Hematopoietic multipotent progenitor cell treated with erythropoietin and hydrocortisone succinate and interleukin-3 and kit ligand, for 17 days (in vitro differentiated cells): ENCODE results near the gene CLCN7.

Source experiments
- DNase-seq: peaks from one replicate; pipeline ENCODE4 v3.0.0-alpha.2; 2015; ENCODE audit warnings: low spot score

CLCN7 gene

GRCh38 chr16:1401758-1402154, 73.1 kb downstream of the CLCN7 start:
- no peak for DNase-seq

GRCh38 chr16:1401061-1401757, 73.6 kb downstream of the CLCN7 start:
- DNase-seq, result no peak

GRCh38 chr16:1398826-1399581, 75.8 kb downstream of the CLCN7 start:
- DNase-seq, result no peak

- DNase-seq, result no peak
Observed at GRCh38 chr16:1398351-1398750, 76.5 kb downstream of the CLCN7 start.

GRCh38 chr16:1397779-1398178, 77.0 kb downstream of the CLCN7 start:
- no peak for DNase-seq

GRCh38 chr16:1395444-1396031, 79.3 kb downstream of the CLCN7 start:
- DNase-seq, result no peak
